Kidney capillary endothelial cell (primary cell): Measurements from ENCODE around the gene TUBB8.
"Not testable (repeated sequence)": the region's sequence is repeated elsewhere in the genome, so short reads cannot be mapped to it uniquely, and the experiment has no call there.

Experiments used
- DNase-seq: peaks from one replicate; pipeline ENCODE4 v3.0.0-alpha.2; 2018; ENCODE audit warnings: low spot score

Gene TUBB8

DNA sequence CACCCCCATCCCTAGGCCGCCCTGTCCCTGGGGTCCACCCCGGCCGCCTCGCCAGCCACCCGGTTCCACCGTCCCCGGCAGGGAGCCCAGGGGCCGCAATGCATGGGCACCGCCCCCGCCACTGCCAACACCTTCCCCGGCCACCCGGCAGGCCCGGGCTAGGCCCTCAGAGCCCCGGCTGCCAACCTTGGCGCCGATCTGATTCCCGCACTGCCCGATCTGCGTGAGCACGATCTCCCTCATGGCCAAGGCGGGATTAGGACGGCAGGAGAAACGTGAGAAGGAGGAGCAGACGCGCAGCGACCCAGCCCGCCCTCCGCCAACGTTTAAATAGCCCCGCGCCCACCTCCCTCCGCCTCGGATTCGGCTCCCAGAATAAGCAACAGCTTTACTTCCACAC is at the start of gene TUBB8:
Gene TUBB8, minus strand, starts transcription at position 301 of the 400 bp plus-strand sequence. Its CDS starts 58 bp downstream, at position 243.
- DNase-seq = no peak

- no peak for DNase-seq
Measured at GRCh38 chr10:96466-96865, 47.4 kb upstream of the TUBB8 start.

- no peak for DNase-seq
Measured at GRCh38 chr10:95356-96115, 46.4 kb upstream of the TUBB8 start.

DNA sequence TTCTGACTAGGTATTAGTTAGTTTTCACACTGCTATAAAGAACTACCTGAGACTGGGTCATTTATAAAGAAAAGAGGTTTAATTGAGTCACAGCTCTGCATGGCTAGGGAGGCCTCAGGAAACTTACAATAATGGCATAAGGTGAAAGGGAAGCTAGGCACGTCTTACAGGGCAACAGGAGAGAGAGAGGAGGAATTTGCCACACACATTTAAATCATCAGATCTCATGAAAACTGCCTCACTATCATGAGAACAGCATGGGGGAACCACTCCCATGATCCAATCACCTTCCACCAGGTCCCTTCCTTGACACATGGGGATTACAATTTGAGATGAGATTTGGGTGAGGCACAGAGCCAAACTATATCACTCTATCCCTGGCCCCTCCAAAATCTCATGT is 45.5 kb upstream of the TUBB8 start:
- no peak for DNase-seq

GRCh38 chr10:92846-93245 is 43.8 kb upstream of the TUBB8 start:
- no peak for DNase-seq

DNA sequence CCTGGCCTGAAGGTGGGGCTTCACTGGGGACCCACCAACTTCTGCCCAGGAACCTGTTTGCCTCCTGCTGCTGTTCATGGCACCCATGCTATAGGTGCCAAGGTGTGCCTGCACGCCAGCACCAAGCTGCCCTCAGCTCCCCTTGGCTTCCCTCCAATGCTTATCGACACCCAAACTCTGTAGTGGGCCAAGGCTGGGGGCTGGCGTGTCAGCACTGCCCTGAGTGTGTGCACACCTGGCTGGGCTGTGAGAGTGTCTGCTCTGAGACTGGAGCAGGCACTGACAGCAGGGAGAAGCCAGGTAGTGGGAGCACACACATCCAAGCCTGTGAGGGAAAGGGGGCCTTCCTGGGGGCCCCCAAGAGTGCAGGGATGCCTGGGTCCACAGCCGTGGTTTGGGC is 43.1 kb upstream of the TUBB8 start:
- no peak for DNase-seq

GRCh38 chr10:91313-91712 is 42.2 kb upstream of the TUBB8 start:
- no peak for DNase-seq

DNA sequence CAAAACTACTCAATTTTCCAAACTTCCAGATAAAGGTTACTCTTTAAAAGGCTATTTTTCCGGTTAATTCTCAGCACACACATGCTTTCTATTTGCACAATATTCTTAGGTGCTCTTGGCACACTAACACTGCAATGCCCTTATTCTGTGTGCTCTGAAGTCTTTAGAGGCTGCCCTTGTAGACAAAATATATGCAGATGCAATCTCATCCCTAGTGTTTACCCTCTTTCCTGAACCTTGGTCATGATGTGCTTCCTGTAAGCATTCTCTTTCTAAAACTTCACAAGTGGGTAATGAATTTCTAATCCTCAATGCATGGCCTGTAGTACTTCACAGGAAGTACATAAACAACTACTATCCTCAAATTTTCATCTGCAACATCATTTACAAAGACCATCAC is 41.1 kb upstream of the TUBB8 start:
- no peak for DNase-seq

GRCh38 chr10:89248-89647 is 40.2 kb upstream of the TUBB8 start:
- no peak for DNase-seq

DNA sequence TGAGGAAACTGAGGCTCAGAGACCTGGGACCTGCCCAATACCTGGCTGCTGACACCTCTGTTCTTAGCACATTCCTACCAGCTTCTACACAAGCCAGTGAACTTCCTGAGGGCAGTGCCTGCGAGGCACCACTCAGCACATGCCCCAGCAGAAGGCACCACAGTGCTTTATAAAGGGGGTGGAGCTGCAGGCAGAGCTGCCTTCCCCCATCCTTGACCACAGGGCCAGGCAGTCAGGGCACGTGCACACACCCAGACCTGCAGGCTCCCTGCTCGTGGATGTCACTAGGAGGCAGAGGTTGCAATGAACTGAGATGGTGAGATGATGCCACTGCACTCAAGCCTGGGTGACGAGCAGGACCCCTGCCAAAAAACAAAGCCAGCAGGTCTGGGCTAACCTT is 39.2 kb upstream of the TUBB8 start:
- no peak for DNase-seq

- no peak for DNase-seq
Measured at GRCh38 chr10:87177-88080, 38.3 kb upstream of the TUBB8 start.

GRCh38 chr10:86031-86430 is 36.9 kb upstream of the TUBB8 start:
- no peak for DNase-seq

- DNase-seq = no peak
Measured at GRCh38 chr10:85044-85443, 35.9 kb upstream of the TUBB8 start.

DNA sequence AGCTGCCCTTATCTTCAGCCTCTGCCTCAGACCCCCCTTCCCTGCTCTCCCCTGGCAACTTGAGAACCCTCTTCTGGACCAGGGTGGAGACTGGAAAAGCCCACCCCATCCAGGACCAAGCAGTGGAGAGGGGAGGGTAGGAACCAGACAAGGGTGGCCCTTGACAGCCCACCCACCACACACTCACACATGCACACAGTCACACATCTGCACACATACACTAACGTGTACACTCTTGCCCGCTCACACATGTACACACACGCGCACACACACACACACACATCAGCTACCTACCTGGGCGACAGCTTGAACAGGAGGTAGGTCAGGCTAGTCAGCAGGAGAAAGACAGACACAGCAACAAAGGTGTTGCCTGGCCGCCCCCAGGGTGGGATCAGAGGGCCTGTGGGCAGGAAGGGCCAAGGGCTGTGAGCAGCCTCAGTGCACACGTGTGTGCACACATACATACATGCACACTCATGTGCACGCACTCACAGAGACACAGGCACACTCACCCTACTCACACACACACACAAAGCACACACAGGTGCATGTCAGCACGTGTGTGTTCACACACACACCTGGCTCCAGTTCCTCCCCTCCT is 34.9 kb upstream of the TUBB8 start:
- DNase-seq = no peak

DNA sequence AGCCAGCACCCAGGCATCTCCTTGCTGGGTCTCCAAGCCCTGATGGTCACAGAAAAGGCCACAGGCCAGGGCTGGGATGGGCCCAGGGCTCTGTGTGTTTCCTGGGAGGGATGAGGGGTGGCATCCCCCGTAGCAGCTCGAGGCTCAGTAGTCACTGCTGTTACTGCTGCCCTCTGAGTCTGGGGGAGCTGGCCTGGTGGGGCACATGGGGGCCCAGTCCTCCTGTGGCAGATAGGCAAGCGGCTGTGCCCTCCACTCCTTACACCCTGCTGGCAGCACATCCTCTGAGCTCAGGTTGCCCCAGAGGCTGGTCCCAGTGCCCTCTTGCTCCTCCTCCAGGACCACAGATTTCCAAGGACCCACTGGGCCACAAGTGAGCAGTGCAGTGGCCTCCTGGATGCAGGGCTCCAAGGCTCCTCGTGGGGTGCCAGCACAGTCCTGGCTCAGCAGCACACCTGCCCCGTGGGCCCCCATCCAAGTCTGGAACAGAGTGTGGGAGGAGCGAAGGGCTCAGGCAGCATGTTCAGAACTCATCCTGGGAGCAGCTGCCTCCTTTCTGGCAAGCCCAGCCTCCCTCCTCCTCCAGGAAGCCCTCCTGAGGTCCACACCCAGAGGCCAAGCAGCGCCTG is 31.5 kb upstream of the TUBB8 start:
- no peak for DNase-seq

GRCh38 chr10:79532-80215 is 30.6 kb upstream of the TUBB8 start:
- no peak for DNase-seq

GRCh38 chr10:78556-78955 is 29.5 kb upstream of the TUBB8 start:
- no peak for DNase-seq

DNA sequence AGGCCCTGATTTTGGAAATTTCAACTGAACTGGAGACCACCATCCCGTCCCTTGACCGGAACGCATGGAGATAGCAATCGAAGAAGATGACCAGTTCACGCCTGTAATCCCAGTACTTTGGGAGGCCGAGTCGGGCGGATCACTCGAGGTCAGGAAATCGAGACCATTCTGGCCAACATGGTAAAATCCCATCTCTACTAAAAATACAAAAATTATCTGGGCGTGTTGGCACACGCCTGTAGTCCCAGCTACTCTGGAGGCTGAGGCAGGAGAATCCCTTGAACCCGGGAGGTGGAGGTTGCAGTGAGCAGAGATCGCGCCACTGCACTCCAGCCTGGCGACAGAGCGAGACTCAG is 25.1 kb upstream of the TUBB8 start:
- not testable (repeated sequence) for DNase-seq

DNA sequence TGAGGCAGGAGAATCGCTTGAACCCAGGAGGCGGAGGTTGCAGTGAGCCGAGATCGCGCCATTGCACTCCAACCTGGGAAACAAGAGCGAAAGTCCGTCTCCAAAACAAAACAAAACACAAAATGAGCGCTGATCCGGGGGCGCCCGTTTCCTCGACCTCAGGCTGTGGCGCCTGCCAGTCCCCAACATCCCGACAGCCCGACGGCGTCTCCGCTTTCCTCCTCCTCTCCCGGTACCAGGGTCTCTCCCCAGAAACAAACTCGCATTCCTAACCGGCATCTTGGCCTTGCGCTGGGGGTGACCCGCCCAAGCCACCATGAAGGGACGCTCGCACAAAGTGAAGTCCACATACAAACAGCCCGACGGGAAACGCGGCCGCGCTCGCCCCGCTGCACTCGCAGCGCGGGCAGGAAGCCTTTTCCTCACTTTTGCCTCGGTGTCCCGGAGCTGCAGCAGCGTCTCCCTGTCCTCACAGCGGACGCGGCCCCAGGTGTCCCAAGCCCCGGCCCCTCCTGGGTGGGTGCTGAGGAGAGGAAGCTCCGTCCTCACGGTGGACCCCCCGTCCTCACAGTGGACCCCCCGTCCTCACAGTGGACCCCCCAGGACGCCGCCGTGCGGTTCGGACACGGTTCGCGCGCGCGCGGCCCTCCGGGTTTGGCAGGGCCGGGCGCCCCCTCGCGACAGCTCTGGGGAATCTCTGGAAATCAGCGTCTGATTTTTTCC is 24.6 kb upstream of the TUBB8 start:
- DNase-seq = peak; percentile 59

GRCh38 chr10:68156-68555 is 19.1 kb upstream of the TUBB8 start:
- not testable (repeated sequence) for DNase-seq

DNA sequence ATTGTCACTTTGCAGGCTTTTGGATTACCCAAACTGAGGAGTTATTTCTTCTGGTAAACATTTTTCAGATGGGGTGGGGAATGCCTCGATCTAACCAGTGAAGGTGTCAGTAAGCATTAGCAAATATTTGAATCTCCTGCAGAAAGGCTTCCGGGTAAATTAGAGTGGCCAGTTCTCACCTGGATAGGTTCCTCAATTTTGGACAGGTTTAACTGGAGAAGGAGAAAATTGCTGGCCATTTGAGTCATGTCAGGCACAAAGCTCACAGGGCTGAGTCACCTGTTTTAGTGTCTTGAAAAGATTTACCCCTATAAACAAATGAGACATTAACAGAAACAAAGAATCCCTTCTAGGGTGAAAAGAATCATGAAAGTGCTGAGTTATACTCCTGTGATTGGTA is 830 bp upstream of the TUBB8 start:
- DNase-seq = not testable (repeated sequence)
